H9 (cell line): Measurements from ENCODE around the gene RBM19. TPM values are rescaled to one million over a fixed set of nuclear protein-coding genes. Genes with fewer than 3 reads are reported as not detected.

Source experiments
- DNase-seq: peaks from one replicate; pipeline ENCODE4 v3.0.0-alpha.2; 2017
- H2AFZ ChIP-seq: one replicate; pipeline ENCODE4 v1.6.1; 2013; ENCODE audit warnings: mild to moderate bottlenecking, low read length, control low read depth, moderate library complexity
- H2AK5ac ChIP-seq: 2 replicates; pipeline ENCODE4 v1.6.1; 2013; ENCODE audit warnings: low read length, control low read depth, mixed read lengths; ENCODE audit not compliant: insufficient read length
- H2BK120ac ChIP-seq: one replicate; pipeline ENCODE4 v1.6.1; 2013; ENCODE audit warnings: low read depth, mild to moderate bottlenecking, low read length, control low read depth, inconsistent platforms; ENCODE audit not compliant: poor library complexity, severe bottlenecking
- H2BK12ac ChIP-seq: 2 replicates; pipeline ENCODE4 v1.6.1; 2013; ENCODE audit warnings: low read length, control low read depth, mixed read lengths, low read depth; ENCODE audit not compliant: insufficient read length
- H2BK15ac ChIP-seq: 2 replicates; pipeline ENCODE4 v1.6.1; 2013; ENCODE audit warnings: low read depth, low read length, control low read depth
- H2BK20ac ChIP-seq: one replicate; pipeline ENCODE4 v1.6.1; 2013; ENCODE audit warnings: low read depth, mild to moderate bottlenecking, low read length, control low read depth, inconsistent platforms; ENCODE audit not compliant: poor library complexity, severe bottlenecking
- H2BK5ac ChIP-seq: 2 replicates; pipeline ENCODE4 v1.6.1; 2013; ENCODE audit warnings: low read length, control low read depth, mixed read lengths; ENCODE audit not compliant: insufficient read length
- H3K14ac ChIP-seq: 2 replicates; pipeline ENCODE4 v1.6.1; 2013; ENCODE audit warnings: low read length, control low read depth; ENCODE audit not compliant: insufficient read depth
- H3K18ac ChIP-seq: 2 replicates; pipeline ENCODE4 v1.6.1; 2013; ENCODE audit warnings: low read depth, mild to moderate bottlenecking, mixed read lengths, low read length, control low read depth; ENCODE audit not compliant: insufficient read length
- H3K23ac ChIP-seq: 2 replicates; pipeline ENCODE4 v1.6.1; 2013; ENCODE audit warnings: low read length, control low read depth, mixed read lengths, low read depth; ENCODE audit not compliant: insufficient read length
- H3K23me2 ChIP-seq: 2 replicates; pipeline ENCODE4 v1.6.1; 2013; ENCODE audit warnings: low read depth, mild to moderate bottlenecking, mixed read lengths, low read length, control low read depth; ENCODE audit not compliant: insufficient read length, poor library complexity, severe bottlenecking
- H3K27ac ChIP-seq: 2 replicates; pipeline ENCODE4 v1.5.1; 2013; ENCODE audit warnings: low read length, control low read depth, mixed read lengths, low read depth; ENCODE audit not compliant: insufficient read length
- H3K27me3 ChIP-seq: 2 replicates; pipeline ENCODE4 v1.6.1; 2013; ENCODE audit warnings: low read length, control low read depth, inconsistent platforms; ENCODE audit not compliant: insufficient read depth
- H3K4ac ChIP-seq: 2 replicates; pipeline ENCODE4 v1.6.1; 2013; ENCODE audit warnings: low read depth, mild to moderate bottlenecking, control low read depth, inconsistent platforms, low read length, moderate library complexity
- H3K4me1 ChIP-seq: 2 replicates; pipeline ENCODE4 v1.6.1; 2013; ENCODE audit warnings: low read length, control low read depth, inconsistent platforms; ENCODE audit not compliant: insufficient read depth
- H3K4me2 ChIP-seq: 2 replicates; pipeline ENCODE4 v1.6.1; 2013; ENCODE audit warnings: low read length, control low read depth, mixed read lengths; ENCODE audit not compliant: insufficient read length, insufficient read depth
- H3K56ac ChIP-seq: 2 replicates; pipeline ENCODE4 v1.6.1; 2013; ENCODE audit warnings: low read depth, mild to moderate bottlenecking, mixed read lengths, low read length, control low read depth; ENCODE audit not compliant: insufficient read length
- H3K79me1 ChIP-seq: 2 replicates; pipeline ENCODE4 v1.6.1; 2013; ENCODE audit warnings: low read depth, mild to moderate bottlenecking, moderate library complexity, low read length, control low read depth, inconsistent platforms; ENCODE audit not compliant: insufficient read depth, poor library complexity, severe bottlenecking
- H3K79me2 ChIP-seq: 2 replicates; pipeline ENCODE4 v1.6.1; 2013; ENCODE audit warnings: low read length, control low read depth, inconsistent platforms; ENCODE audit not compliant: insufficient read depth
- H3K9ac ChIP-seq: 2 replicates; pipeline ENCODE4 v1.6.1; 2013; ENCODE audit warnings: low read length, control low read depth, mixed read lengths; ENCODE audit not compliant: insufficient read length; ENCODE audit errors: extremely low read depth
- H3K9me3 ChIP-seq: one replicate; pipeline ENCODE4 v1.6.1; 2013; ENCODE audit warnings: low read depth, low read length, inconsistent platforms; ENCODE audit not compliant: control insufficient read depth
- H3T11ph ChIP-seq: one replicate; pipeline ENCODE4 v1.6.1; 2013; ENCODE audit warnings: mild to moderate bottlenecking, low read length, control low read depth, inconsistent platforms
- H4K20me1 ChIP-seq: one replicate; pipeline ENCODE4 v1.6.1; 2013; ENCODE audit not compliant: control insufficient read depth, insufficient read length, insufficient read depth
- H4K5ac ChIP-seq: 2 replicates; pipeline ENCODE4 v1.6.1; 2013; ENCODE audit warnings: low read depth, mild to moderate bottlenecking, mixed read lengths, low read length, control low read depth; ENCODE audit not compliant: insufficient read length
- H4K8ac ChIP-seq: replicated peaks from 2 replicates; pipeline ENCODE4 v1.6.1; 2013; ENCODE audit warnings: low read length, control low read depth, mixed read lengths, low read depth; ENCODE audit not compliant: insufficient read length
- H4K91ac ChIP-seq: 2 replicates; pipeline ENCODE4 v1.6.1; 2013; ENCODE audit warnings: low read depth, mild to moderate bottlenecking, moderate library complexity, mixed read lengths, low read length, control low read depth; ENCODE audit not compliant: insufficient read length
- H3K27ac Mint-ChIP-seq, 3 experiments: 2 replicates in 2 of 3; 3 replicates in 1 of 3; pipeline ENCODE4 v1.8.0; 2020 to 2021; ENCODE audit warnings: mixed read lengths in 3 of 3, mild to moderate bottlenecking in 1 of 3, moderate library complexity in 1 of 3
- H3K27me3 Mint-ChIP-seq: 2 replicates; pipeline ENCODE4 v1.8.0; 2021; ENCODE audit warnings: low read depth, mild to moderate bottlenecking, moderate library complexity, mixed read lengths
- H3K36me3 Mint-ChIP-seq, 3 experiments: 2 replicates in 2 of 3; 3 replicates in 1 of 3; pipeline ENCODE4 v1.8.0; 2020 to 2021; ENCODE audit warnings: low read depth in 3 of 3, mixed read lengths in 3 of 3; ENCODE audit not compliant: insufficient read depth in 1 of 3
- H3K4me1 Mint-ChIP-seq, 2 experiments: 2 replicates each; pipeline ENCODE4 v1.8.0; 2020; ENCODE audit warnings: mixed read lengths in 2 of 2
- H3K4me3 Mint-ChIP-seq, 2 experiments: 2 replicates in 1 of 2; 3 replicates in 1 of 2; pipeline ENCODE4 v1.8.0; 2020 to 2021; ENCODE audit warnings: mild to moderate bottlenecking in 2 of 2, mixed read lengths in 2 of 2, moderate library complexity in 1 of 2
- H3K9me3 Mint-ChIP-seq, 2 experiments: 2 replicates in 1 of 2; 3 replicates in 1 of 2; pipeline ENCODE4 v1.8.0; 2020; ENCODE audit warnings: mild to moderate bottlenecking in 2 of 2, mixed read lengths in 2 of 2, moderate library complexity in 1 of 2
- CTCF ChIP-seq: fragments of 200-600 bp; sonication (generic); conservative IDR thresholded peaks from 3 replicates; pipeline ENCODE4 v1.8.0; 2021; ENCODE audit warnings: antibody characterized with exemption, mild to moderate bottlenecking
- WGBS: extraction: QIAGEN DNeasy Blood & Tissue Kit; methylation state at CpG from one replicate; pipeline ENCODE4 v1.1.7; 2013; ENCODE audit warnings: missing lambda C conversion rate, low lambda C conversion rate, mixed read lengths; ENCODE audit not compliant: insufficient read length; ENCODE audit errors: extremely low coverage; 5-methylcytosine and 5-hydroxymethylcytosine counted together
- total RNA-seq: library from RNA; stranded (reverse); gene quantifications from 2 replicates; pipeline ENCODE4 v1.2.1, GENCODE V29; 2021

Gene RBM19
- total RNA-seq, 1 experiment from 2014 or later: 32.2 TPM

- Histone ChIP-seq H3K27me3 (no peaks in the 10 kb centered on the region), H3K56ac (no peak overlapping the region), H4K91ac (no peak overlapping the region), H3K4me1 (no peaks in the 10 kb centered on the region; the same call in 1 of the 2 replicates), H3K23ac (no peak overlapping the region), H3K79me2 (no peaks in the 10 kb centered on the region), H3K14ac (no peak overlapping the region), H2AFZ (no peak overlapping the region), H3K4me2 (no peak overlapping the region), H2AK5ac (no peak overlapping the region), H2BK120ac (no peak overlapping the region), H3T11ph (no peak overlapping the region), H2BK15ac (no peak overlapping the region), H2BK12ac (no peak overlapping the region), H4K5ac (no peak overlapping the region), H3K79me1 (no peaks in the 10 kb centered on the region), H3K9ac (no peak overlapping the region), H4K8ac (no peak overlapping the region), H4K20me1 (no peaks in the 10 kb centered on the region), H3K9me3 (no peaks in the 10 kb centered on the region), H3K4ac (no peak overlapping the region), H3K27ac (no peak overlapping the region), H2BK20ac (no peak overlapping the region), H2BK5ac (no peak overlapping the region), H3K23me2 (no peaks in the 10 kb centered on the region), H3K18ac (no peak overlapping the region)
- H3K4me1 Mint-ChIP-seq: peaks cover 18 to 25% of the 10 kb centered on the region in 2 experiments
- peak overlapping the region; percentile 93 to 96 (median 94); a peak in 4 of 7 replicates for H3K27ac Mint-ChIP-seq
- no peak overlapping the region for H3K4me3 Mint-ChIP-seq
- DNase-seq: no peak
- H3K36me3 Mint-ChIP-seq: peaks cover 0 to 3% (median 0%) of the 10 kb centered on the region in 3 experiments; a peak in 1 of 7 replicates
- no peaks in the 10 kb centered on the region for H3K9me3 Mint-ChIP-seq
- no CpG with 5 or more reads among the region's 6 CpGs for WGBS
- no peaks in the 10 kb centered on the region for H3K27me3 Mint-ChIP-seq
- no peak for TF ChIP-seq CTCF
Observed at GRCh38 chr12:113899042-113899560, 67.0 kb downstream of the RBM19 start.
